Transverse colon (tissue), 4 donors: ENCODE measurements around the gene OR10G8.

ENCODE experiments used
- EP300 ChIP-seq: sonication (generic); formaldehyde crosslinking; IDR thresholded peaks from one replicate; pipeline ENCODE4 v1.6.1; 2017; ENCODE audit warnings: antibody characterized with exemption, low read depth
- POLR2A ChIP-seq: fragments of 450-650 bp; IDR thresholded peaks from one replicate; pipeline ENCODE4 v1.6.1; 2016; ENCODE audit warnings: antibody characterized with exemption, mild to moderate bottlenecking, moderate library complexity
- POLR2AphosphoS5 ChIP-seq, 3 donors: sonication (generic); formaldehyde crosslinking; IDR thresholded peaks; one replicate each; pipeline ENCODE4 v1.6.1; 2016; ENCODE audit warnings: antibody characterized with exemption in 3 of 3
- TF ChIP-seq, protein P1 (sequence below), 5 experiments: fragments of 200-600 bp in 3 of 5; fragments of 450-650 bp in 2 of 5; sonication (generic) in 3 of 5; IDR thresholded peaks; 1 replicate in 2 of 5; 2 replicates in 3 of 5; pipeline ENCODE4 v1.5.1; 2016 to 2017; ENCODE audit warnings: antibody characterized with exemption in 5 of 5, inconsistent platforms in 3 of 5, mild to moderate bottlenecking in 2 of 5, moderate library complexity in 1 of 5

DNA sequence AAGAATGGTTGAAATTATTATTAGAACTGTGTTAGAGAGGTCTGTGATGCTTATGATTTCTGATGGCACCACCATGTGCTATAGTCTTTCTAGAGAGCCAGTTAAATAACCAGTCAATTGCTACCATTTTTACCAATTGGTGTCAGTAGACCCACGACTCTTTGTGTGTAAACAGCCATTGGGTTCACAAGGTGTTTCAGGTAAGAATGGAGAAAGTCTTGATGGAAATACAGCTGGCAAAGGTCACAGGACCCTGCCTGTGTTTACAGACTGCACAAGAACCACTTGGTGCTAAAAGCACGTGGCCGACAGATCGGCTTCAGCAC is 45.0 kb downstream of the OR10G8 start:
- TF ChIP-seq, protein P1, sequence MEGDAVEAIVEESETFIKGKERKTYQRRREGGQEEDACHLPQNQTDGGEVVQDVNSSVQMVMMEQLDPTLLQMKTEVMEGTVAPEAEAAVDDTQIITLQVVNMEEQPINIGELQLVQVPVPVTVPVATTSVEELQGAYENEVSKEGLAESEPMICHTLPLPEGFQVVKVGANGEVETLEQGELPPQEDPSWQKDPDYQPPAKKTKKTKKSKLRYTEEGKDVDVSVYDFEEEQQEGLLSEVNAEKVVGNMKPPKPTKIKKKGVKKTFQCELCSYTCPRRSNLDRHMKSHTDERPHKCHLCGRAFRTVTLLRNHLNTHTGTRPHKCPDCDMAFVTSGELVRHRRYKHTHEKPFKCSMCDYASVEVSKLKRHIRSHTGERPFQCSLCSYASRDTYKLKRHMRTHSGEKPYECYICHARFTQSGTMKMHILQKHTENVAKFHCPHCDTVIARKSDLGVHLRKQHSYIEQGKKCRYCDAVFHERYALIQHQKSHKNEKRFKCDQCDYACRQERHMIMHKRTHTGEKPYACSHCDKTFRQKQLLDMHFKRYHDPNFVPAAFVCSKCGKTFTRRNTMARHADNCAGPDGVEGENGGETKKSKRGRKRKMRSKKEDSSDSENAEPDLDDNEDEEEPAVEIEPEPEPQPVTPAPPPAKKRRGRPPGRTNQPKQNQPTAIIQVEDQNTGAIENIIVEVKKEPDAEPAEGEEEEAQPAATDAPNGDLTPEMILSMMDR (IDR thresholded peaks at IDR 0.05), result no peak
- no peak for TF ChIP-seq POLR2A
- no peak for TF ChIP-seq POLR2AphosphoS5 (IDR thresholded peaks at IDR 0.05)
- no peak for TF ChIP-seq EP300
